IMR-90 (cell line): ENCODE results near the gene RGS17.

ENCODE experiments used
- BHLHE40 ChIP-seq: fragments of 150-350 bp; IDR thresholded peaks from 2 replicates; pipeline ENCODE4 v1.6.1; 2016; ENCODE audit warnings: mild to moderate bottlenecking, low read depth, low read length
- CEBPB ChIP-seq: IDR thresholded peaks from 2 replicates; pipeline ENCODE4 v1.6.1; 2012; ENCODE audit warnings: low read depth, low read length, improper control_type of control experiment
- CHD1 ChIP-seq: IDR thresholded peaks from 2 replicates; pipeline ENCODE4 v1.6.1; 2012; ENCODE audit warnings: low read depth, low read length, improper control_type of control experiment
- CTCF ChIP-seq: conservative IDR thresholded peaks from 2 replicates; pipeline ENCODE4 v1.5.1; 2012; ENCODE audit warnings: mild to moderate bottlenecking, low read depth, low read length, improper control_type of control experiment
- ELK1 ChIP-seq: fragments of 150-350 bp; IDR thresholded peaks from 2 replicates; pipeline ENCODE4 v1.6.1; 2016; ENCODE audit warnings: low read depth, mild to moderate bottlenecking, low read length, moderate library complexity, borderline replicate concordance
- MAZ ChIP-seq: IDR thresholded peaks from 2 replicates; pipeline ENCODE4 v1.6.1; 2012; ENCODE audit warnings: low read depth, mild to moderate bottlenecking, low read length, improper control_type of control experiment, moderate library complexity, borderline replicate concordance
- MXI1 ChIP-seq: IDR thresholded peaks from 2 replicates; pipeline ENCODE4 v1.6.1; 2012; ENCODE audit warnings: low read depth, mild to moderate bottlenecking, low read length, moderate library complexity, borderline replicate concordance
- POLR2A ChIP-seq: IDR thresholded peaks from 2 replicates; pipeline ENCODE4 v1.6.1; 2012; ENCODE audit warnings: mild to moderate bottlenecking, low read depth, low read length
- RAD21 ChIP-seq: IDR thresholded peaks from 2 replicates; pipeline ENCODE4 v1.6.1; 2012; ENCODE audit warnings: low read length, improper control_type of control experiment
- SMC3 ChIP-seq: fragments of 150-350 bp; IDR thresholded peaks from 2 replicates; pipeline ENCODE4 v1.6.1; 2016; ENCODE audit warnings: low read depth, mild to moderate bottlenecking, antibody characterized with exemption, low read length, moderate library complexity
- USF2 ChIP-seq: fragments of 150-350 bp; IDR thresholded peaks from 2 replicates; pipeline ENCODE4 v1.6.1; 2017; ENCODE audit warnings: mild to moderate bottlenecking, antibody characterized with exemption, low read length, low read depth

- no peak for TF ChIP-seq CTCF
- no peak for TF ChIP-seq POLR2A
- TF ChIP-seq CHD1, result no peak
- no peak for TF ChIP-seq CEBPB
- no peak for TF ChIP-seq SMC3
- TF ChIP-seq USF2, result no peak
- TF ChIP-seq MXI1, result no peak
- no peak for TF ChIP-seq MAZ
- no peak for TF ChIP-seq BHLHE40
- TF ChIP-seq ELK1, result no peak
- no peak for TF ChIP-seq RAD21
These were observed 57.2 kb downstream of the RGS17 start for GRCh38 chr6:153073841-153074240.
